Sigmoid colon (tissue), 4 donors: ENCODE results near the gene PPP1R37.

Source experiments
- EP300 ChIP-seq, 4 donors: sonication (generic); formaldehyde crosslinking; IDR thresholded peaks; one replicate each; pipeline ENCODE4 v1.6.1; 2017; ENCODE audit warnings: antibody characterized with exemption in 4 of 4
- POLR2A ChIP-seq, 2 donors: fragments of 450-650 bp; IDR thresholded peaks; one replicate each; pipeline ENCODE4 v1.6.1; 2016; ENCODE audit warnings: antibody characterized with exemption in 2 of 2, mild to moderate bottlenecking in 2 of 2, moderate library complexity in 2 of 2
- POLR2AphosphoS5 ChIP-seq, 4 donors: sonication (generic); formaldehyde crosslinking; IDR thresholded peaks; one replicate each; pipeline ENCODE4 v1.6.1; 2017; ENCODE audit warnings: antibody characterized with exemption in 4 of 4
- TF ChIP-seq, protein P1 (sequence below), 4 experiments: fragments of 450-650 bp in 3 of 4; fragments of 200-600 bp in 1 of 4; IDR thresholded peaks; one replicate each; pipeline ENCODE4 v1.5.1; 2016 to 2019; ENCODE audit warnings: antibody characterized with exemption in 4 of 4, mild to moderate bottlenecking in 3 of 4, moderate library complexity in 2 of 4

DNA sequence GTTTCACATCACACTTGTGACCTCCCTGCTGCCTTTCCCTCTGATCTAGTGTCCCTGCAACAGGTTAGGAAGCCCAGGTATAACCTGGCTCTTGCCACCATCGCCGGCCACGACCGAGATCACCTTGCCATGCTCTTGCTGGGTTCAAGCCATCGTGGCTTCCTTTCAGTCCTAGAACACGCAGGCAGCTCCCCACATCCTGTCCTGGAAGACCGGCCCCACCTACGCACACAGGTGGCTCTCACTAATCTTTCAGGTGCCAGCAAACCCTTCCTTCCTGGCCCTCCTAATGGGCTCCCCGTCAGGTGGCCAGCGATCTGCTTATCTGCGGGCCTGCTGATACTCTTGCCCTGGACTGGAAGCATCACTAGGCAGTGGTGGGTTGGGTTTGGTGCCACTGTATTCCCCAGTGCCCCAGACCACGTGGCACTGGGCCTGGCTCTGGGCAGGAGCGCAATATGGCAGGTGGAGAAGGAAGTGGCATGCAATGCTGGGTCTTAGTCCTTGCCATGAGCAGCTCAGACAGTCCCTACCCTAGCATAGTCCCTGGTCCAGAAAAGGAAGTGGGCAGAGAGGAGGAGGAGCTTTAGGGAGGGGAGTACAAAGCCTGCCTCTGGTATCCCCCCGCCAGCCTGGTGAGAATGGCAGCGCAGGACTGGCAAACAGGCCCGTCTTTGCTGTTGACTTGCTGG is 11.8 kb downstream of the PPP1R37 start:
- TF ChIP-seq, protein P1, sequence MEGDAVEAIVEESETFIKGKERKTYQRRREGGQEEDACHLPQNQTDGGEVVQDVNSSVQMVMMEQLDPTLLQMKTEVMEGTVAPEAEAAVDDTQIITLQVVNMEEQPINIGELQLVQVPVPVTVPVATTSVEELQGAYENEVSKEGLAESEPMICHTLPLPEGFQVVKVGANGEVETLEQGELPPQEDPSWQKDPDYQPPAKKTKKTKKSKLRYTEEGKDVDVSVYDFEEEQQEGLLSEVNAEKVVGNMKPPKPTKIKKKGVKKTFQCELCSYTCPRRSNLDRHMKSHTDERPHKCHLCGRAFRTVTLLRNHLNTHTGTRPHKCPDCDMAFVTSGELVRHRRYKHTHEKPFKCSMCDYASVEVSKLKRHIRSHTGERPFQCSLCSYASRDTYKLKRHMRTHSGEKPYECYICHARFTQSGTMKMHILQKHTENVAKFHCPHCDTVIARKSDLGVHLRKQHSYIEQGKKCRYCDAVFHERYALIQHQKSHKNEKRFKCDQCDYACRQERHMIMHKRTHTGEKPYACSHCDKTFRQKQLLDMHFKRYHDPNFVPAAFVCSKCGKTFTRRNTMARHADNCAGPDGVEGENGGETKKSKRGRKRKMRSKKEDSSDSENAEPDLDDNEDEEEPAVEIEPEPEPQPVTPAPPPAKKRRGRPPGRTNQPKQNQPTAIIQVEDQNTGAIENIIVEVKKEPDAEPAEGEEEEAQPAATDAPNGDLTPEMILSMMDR (IDR thresholded peaks at IDR 0.05): no peak
- no peak for TF ChIP-seq POLR2A (IDR thresholded peaks at IDR 0.05)
- no peak for TF ChIP-seq POLR2AphosphoS5 (IDR thresholded peaks at IDR 0.05)
- no peak for TF ChIP-seq EP300 (IDR thresholded peaks at IDR 0.05)
